GM12878 (cell line): Measurements from ENCODE around the gene ABCA4. TPM values are rescaled to one million over a fixed set of nuclear protein-coding genes. Genes with fewer than 3 reads are reported as not detected.

Experiments used
- ATAC-seq: fragments of 200-7000 bp; cut with Tn5 transposase; 3 replicates; pipeline ENCODE4 v1.9.1; 2020; ENCODE audit warnings: mild to moderate bottlenecking, moderate library complexity
- BruUV-seq: library from RNA; stranded (reverse); fragments of 400-500 nt; replicated peaks from 2 replicates; lab custom pipeline; 2021; lab: Mats Ljungman, UMichigan
- CTCF ChIA-PET: fragments of 300-600 bp; sonication (Branson Sonifier 250); formaldehyde crosslinking; extraction: SDS; loops from one replicate; lab custom pipeline; 2021; ENCODE audit warnings: inconsistent platforms; lab: Yijun Ruan, JAX
- POLR2A ChIA-PET: fragments of 350-600 bp; formaldehyde crosslinking; extraction: SDS; loops from one replicate; lab custom pipeline; 2021; ENCODE audit warnings: inconsistent platforms; lab: Charles Lee
- RAD21 ChIA-PET: fragments of 300-600 bp; sonication (Branson Sonifier 250); formaldehyde crosslinking; loops from one replicate; lab custom pipeline; 2023; ENCODE audit warnings: antibody characterized with exemption; ENCODE audit not compliant: unreplicated experiment; lab: Charles Lee
- SMC1A ChIA-PET: fragments of 300-600 bp; sonication (Branson Sonifier 250); formaldehyde crosslinking; loops from one replicate; lab custom pipeline; 2023; ENCODE audit not compliant: unreplicated experiment, uncharacterized antibody; lab: Charles Lee
- DNase-seq: peaks from one replicate; pipeline ENCODE4 v3.0.0-alpha.2; 2011; ENCODE audit warnings: low read depth, low spot score
- FAIRE-seq: peaks from 3 replicates; lab custom pipeline; 2011; peaks lifted over from hg19 to GRCh38; lab: Jason Lieb, UNC
- H2AFZ ChIP-seq: 2 replicates; pipeline ENCODE4 v1.6.0; 2011; ENCODE audit warnings: low read depth, low read length, control low read depth; ENCODE audit not compliant: control insufficient read depth
- H3K27ac ChIP-seq: 2 replicates; pipeline ENCODE4 v1.5.1; 2011; ENCODE audit warnings: control low read depth; ENCODE audit not compliant: control insufficient read depth, insufficient read depth
- H3K27me3 ChIP-seq, 2 experiments: replicated peaks in 1 of 2; 2 replicates each; pipeline versions ENCODE4 v1.6.0 to v1.6.1; 2011; ENCODE audit warnings: low read length in 1 of 2; ENCODE audit not compliant: control insufficient read depth in 2 of 2, insufficient read depth in 2 of 2
- H3K36me3 ChIP-seq, 2 experiments: 2 replicates each; pipeline ENCODE4 v1.5.1; 2011; ENCODE audit warnings: low read length in 1 of 2; ENCODE audit not compliant: control insufficient read depth in 2 of 2, insufficient read depth in 2 of 2
- H3K4me1 ChIP-seq: 2 replicates; pipeline ENCODE4 v1.6.1; 2011; ENCODE audit warnings: mild to moderate bottlenecking, low read length, moderate library complexity, mixed read lengths; ENCODE audit not compliant: control insufficient read depth, insufficient read depth
- H3K4me2 ChIP-seq: 2 replicates; pipeline ENCODE4 v1.6.0; 2011; ENCODE audit warnings: control low read depth; ENCODE audit not compliant: control insufficient read depth, insufficient read depth
- H3K4me3 ChIP-seq: fragments of 200-600 bp; sonication (generic); 2 replicates; pipeline ENCODE4 v1.5.1; 2016
- H3K79me2 ChIP-seq: 2 replicates; pipeline ENCODE4 v1.6.0; 2011; ENCODE audit warnings: low read length; ENCODE audit not compliant: control insufficient read depth, insufficient read depth
- H3K9ac ChIP-seq: 2 replicates; pipeline ENCODE4 v1.8.0; 2011; ENCODE audit warnings: low read length, control low read depth, mixed read lengths; ENCODE audit not compliant: control insufficient read depth, insufficient read depth
- H3K9me3 ChIP-seq: replicated peaks from 3 replicates; pipeline ENCODE4 v1.5.1; 2011; ENCODE audit warnings: mild to moderate bottlenecking, low read length; ENCODE audit not compliant: control insufficient read depth, insufficient read depth
- H4K20me1 ChIP-seq: 2 replicates; pipeline ENCODE4 v1.6.0; 2011; ENCODE audit not compliant: control insufficient read depth, insufficient read depth
- FOS ChIP-seq: IDR thresholded peaks from 3 replicates; pipeline ENCODE4 v1.6.1; 2011; ENCODE audit warnings: borderline replicate concordance; ENCODE audit not compliant: insufficient read length; ENCODE audit errors: extremely low read depth
- NR2C1 ChIP-seq: fragments of 450-650 bp; IDR thresholded peaks from 2 replicates; pipeline ENCODE4 v1.6.1; 2017; ENCODE audit warnings: antibody characterized with exemption, mild to moderate bottlenecking, moderate library complexity
- POLR2A ChIP-seq: IDR thresholded peaks from 2 replicates; pipeline ENCODE4 v1.6.1; 2011; ENCODE audit warnings: low read depth, mild to moderate bottlenecking, low read length
- RAD21 ChIP-seq: IDR thresholded peaks from 2 replicates; pipeline ENCODE4 v1.6.1; 2011; ENCODE audit warnings: mild to moderate bottlenecking, low read depth, low read length, moderate library complexity; ENCODE audit not compliant: insufficient read depth
- TARDBP ChIP-seq: IDR thresholded peaks from 2 replicates; pipeline ENCODE4 v1.6.1; 2016; ENCODE audit warnings: borderline replicate concordance
- TCF7 ChIP-seq: IDR thresholded peaks from 2 replicates; pipeline ENCODE4 v1.6.1; 2014; ENCODE audit warnings: antibody characterized with exemption, borderline replicate concordance
- WGBS: methylation state at CpG from one replicate; pipeline ENCODE4 v1.1.6; 2016; ENCODE audit warnings: low lambda C conversion rate; ENCODE audit not compliant: insufficient replicate concordance, insufficient coverage; ENCODE audit errors: missing lambda C conversion rate; 5-methylcytosine and 5-hydroxymethylcytosine counted together
- in situ Hi-C: fragments of 300-500 bp; cut with MboI; formaldehyde crosslinking; loops from 9 replicates; pipeline ENCODE4 v1.14.3; 2018; ENCODE audit warnings: mixed read lengths
- intact Hi-C: fragments of 100-400 bp; cut with micrococcal nuclease; formaldehyde crosslinking; loops from one replicate; pipeline ENCODE4 v1.14.2; 2022; ENCODE audit not compliant: unreplicated experiment
- polyA plus RNA-seq, 11 experiments: library from polyadenylated mRNA; depleted of rRNA in 4 of 11; unstranded in 6 of 11; stranded (reverse) in 5 of 11; fragments of >200 nt; fragmentation: Nextera tagmentation in 4 of 11; fragmentation: Illumina TruSeq in 1 of 11; extraction: Ambion mirVana in 4 of 11; extraction: Trizol in 1 of 11; gene quantifications; 1 replicate in 1 of 11; 2 replicates in 10 of 11; pipeline versions ENCODE4 v1.2.1 to v1.2.3, GENCODE V29; 2011 to 2016; ENCODE audit warnings: inconsistent platforms in 2 of 11, missing spikeins in 2 of 11, low read depth in 1 of 11
- total RNA-seq, 4 experiments: library from RNA; depleted of rRNA in 3 of 4; stranded (reverse); fragments of >200 nt in 3 of 4; fragmentation: Illumina TruSeq in 1 of 4; extraction: Trizol in 1 of 4; gene quantifications; 2 replicates each; pipeline versions ENCODE4 v1.2.1 to v1.2.3, GENCODE V29; 2013 to 2021
- TF ChIP-seq, protein P1 (sequence below): fragments of 450-650 bp; formaldehyde crosslinking; IDR thresholded peaks from 2 replicates; pipeline ENCODE4 v1.4.0; 2022; ENCODE audit warnings: mild to moderate bottlenecking, moderate library complexity
- TF ChIP-seq, protein P2 (sequence below): fragments of 450-650 bp; IDR thresholded peaks from 2 replicates; pipeline ENCODE4 v1.6.1; 2016; ENCODE audit warnings: mild to moderate bottlenecking
- TF ChIP-seq, protein P3 (sequence below): IDR thresholded peaks from 2 replicates; pipeline ENCODE4 v1.6.1; 2012; ENCODE audit warnings: low read length, inconsistent platforms
- TF ChIP-seq, protein P4 (sequence below): IDR thresholded peaks from 2 replicates; pipeline ENCODE4 v1.6.1; 2012; ENCODE audit warnings: improper control_type of control experiment, low read depth, low read length; ENCODE audit not compliant: insufficient replicate concordance
- TF ChIP-seq, protein P5 (sequence below): IDR thresholded peaks from 2 replicates; pipeline ENCODE4 v1.6.1; 2012; ENCODE audit warnings: low read depth, low read length, improper control_type of control experiment

ABCA4 gene
- total and polyA plus RNA-seq, 10 of the 15 experiments (the other 5 are each of a cell fraction or from before 2014, with no cell fraction given), result 0.03 to 0.28 (median 0.11) TPM; not detected in 3

DNA sequence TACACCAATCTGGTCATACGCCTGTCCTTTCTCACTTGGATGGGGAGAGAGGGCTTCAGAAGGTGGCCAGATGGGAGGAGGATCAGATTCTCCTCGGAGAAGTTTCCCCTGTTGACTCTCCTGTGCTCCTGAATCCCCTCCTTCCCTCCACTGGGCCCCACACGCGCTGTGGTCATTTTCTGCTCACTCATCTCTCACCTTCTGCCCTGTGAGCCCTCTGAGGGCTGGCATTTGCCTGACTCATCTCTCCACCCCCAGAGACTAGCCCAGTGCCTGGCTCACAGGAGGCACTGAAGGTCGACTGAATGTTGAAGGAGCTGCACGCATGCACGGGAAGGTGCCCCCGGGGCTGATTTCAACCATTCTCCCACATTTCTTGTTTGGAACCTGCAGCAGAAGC is 14.2 kb downstream of the ABCA4 start:
- H2AFZ ChIP-seq, result no peak overlapping the region
- no peak for DNase-seq
- no peak overlapping the region for H3K27ac ChIP-seq
- intact Hi-C loops (no loop called here), in situ Hi-C loops (no loop called here)
- RAD21 ChIA-PET, result no interaction called here
- POLR2A ChIA-PET, result no interaction called here
- no peaks in the 10 kb centered on the region for H3K9me3 ChIP-seq
- no peak overlapping the region for H3K9ac ChIP-seq
- H3K27me3 ChIP-seq, result peaks cover 0 to 1% of the 10 kb centered on the region in 2 experiments; a peak in 2 of 4 replicates
- ATAC-seq, result no peak; the same call in 2 of the 3 replicates
- WGBS, result 18% methylated on average over 8 of the region's 8 CpGs
- no peak overlapping the region for H3K4me2 ChIP-seq
- H3K79me2 ChIP-seq, result no peaks in the 10 kb centered on the region
- CTCF ChIA-PET, result no interaction called here
- no peaks in the 10 kb centered on the region for H4K20me1 ChIP-seq
- no TSS peak for BruUV-seq
- TF ChIP-seq TARDBP (no peak), TCF7 (no peak), RAD21 (no peak), NR2C1 (no peak), POLR2A (no peak), FOS (no peak)
- TF ChIP-seq, protein P1, sequence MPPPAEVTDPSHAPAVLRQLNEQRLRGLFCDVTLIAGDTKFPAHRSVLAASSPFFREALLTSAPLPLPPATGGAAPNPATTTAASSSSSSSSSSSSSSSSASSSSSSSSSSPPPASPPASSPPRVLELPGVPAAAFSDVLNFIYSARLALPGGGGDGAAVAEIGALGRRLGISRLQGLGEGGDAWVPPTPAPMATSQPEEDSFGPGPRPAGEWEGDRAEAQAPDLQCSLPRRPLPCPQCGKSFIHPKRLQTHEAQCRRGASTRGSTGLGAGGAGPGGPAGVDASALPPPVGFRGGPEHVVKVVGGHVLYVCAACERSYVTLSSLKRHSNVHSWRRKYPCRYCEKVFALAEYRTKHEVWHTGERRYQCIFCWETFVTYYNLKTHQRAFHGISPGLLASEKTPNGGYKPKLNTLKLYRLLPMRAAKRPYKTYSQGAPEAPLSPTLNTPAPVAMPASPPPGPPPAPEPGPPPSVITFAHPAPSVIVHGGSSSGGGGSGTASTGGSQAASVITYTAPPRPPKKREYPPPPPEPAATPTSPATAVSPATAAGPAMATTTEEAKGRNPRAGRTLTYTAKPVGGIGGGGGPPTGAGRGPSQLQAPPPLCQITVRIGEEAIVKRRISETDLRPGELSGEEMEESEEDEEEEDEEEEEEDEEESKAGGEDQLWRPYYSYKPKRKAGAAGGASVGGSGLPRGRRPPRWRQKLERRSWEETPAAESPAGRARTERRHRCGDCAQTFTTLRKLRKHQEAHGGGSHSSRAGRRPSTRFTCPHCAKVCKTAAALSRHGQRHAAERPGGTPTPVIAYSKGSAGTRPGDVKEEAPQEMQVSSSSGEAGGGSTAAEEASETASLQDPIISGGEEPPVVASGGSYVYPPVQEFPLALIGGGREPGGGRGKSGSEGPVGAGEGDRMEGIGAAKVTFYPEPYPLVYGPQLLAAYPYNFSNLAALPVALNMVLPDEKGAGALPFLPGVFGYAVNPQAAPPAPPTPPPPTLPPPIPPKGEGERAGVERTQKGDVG (CRISPR knock-in tag), result no peak
- TF ChIP-seq, protein P2, sequence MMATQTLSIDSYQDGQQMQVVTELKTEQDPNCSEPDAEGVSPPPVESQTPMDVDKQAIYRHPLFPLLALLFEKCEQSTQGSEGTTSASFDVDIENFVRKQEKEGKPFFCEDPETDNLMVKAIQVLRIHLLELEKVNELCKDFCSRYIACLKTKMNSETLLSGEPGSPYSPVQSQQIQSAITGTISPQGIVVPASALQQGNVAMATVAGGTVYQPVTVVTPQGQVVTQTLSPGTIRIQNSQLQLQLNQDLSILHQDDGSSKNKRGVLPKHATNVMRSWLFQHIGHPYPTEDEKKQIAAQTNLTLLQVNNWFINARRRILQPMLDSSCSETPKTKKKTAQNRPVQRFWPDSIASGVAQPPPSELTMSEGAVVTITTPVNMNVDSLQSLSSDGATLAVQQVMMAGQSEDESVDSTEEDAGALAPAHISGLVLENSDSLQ, result no peak
- TF ChIP-seq, protein P3, sequence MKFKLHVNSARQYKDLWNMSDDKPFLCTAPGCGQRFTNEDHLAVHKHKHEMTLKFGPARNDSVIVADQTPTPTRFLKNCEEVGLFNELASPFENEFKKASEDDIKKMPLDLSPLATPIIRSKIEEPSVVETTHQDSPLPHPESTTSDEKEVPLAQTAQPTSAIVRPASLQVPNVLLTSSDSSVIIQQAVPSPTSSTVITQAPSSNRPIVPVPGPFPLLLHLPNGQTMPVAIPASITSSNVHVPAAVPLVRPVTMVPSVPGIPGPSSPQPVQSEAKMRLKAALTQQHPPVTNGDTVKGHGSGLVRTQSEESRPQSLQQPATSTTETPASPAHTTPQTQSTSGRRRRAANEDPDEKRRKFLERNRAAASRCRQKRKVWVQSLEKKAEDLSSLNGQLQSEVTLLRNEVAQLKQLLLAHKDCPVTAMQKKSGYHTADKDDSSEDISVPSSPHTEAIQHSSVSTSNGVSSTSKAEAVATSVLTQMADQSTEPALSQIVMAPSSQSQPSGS, result no peak
- TF ChIP-seq, protein P4, sequence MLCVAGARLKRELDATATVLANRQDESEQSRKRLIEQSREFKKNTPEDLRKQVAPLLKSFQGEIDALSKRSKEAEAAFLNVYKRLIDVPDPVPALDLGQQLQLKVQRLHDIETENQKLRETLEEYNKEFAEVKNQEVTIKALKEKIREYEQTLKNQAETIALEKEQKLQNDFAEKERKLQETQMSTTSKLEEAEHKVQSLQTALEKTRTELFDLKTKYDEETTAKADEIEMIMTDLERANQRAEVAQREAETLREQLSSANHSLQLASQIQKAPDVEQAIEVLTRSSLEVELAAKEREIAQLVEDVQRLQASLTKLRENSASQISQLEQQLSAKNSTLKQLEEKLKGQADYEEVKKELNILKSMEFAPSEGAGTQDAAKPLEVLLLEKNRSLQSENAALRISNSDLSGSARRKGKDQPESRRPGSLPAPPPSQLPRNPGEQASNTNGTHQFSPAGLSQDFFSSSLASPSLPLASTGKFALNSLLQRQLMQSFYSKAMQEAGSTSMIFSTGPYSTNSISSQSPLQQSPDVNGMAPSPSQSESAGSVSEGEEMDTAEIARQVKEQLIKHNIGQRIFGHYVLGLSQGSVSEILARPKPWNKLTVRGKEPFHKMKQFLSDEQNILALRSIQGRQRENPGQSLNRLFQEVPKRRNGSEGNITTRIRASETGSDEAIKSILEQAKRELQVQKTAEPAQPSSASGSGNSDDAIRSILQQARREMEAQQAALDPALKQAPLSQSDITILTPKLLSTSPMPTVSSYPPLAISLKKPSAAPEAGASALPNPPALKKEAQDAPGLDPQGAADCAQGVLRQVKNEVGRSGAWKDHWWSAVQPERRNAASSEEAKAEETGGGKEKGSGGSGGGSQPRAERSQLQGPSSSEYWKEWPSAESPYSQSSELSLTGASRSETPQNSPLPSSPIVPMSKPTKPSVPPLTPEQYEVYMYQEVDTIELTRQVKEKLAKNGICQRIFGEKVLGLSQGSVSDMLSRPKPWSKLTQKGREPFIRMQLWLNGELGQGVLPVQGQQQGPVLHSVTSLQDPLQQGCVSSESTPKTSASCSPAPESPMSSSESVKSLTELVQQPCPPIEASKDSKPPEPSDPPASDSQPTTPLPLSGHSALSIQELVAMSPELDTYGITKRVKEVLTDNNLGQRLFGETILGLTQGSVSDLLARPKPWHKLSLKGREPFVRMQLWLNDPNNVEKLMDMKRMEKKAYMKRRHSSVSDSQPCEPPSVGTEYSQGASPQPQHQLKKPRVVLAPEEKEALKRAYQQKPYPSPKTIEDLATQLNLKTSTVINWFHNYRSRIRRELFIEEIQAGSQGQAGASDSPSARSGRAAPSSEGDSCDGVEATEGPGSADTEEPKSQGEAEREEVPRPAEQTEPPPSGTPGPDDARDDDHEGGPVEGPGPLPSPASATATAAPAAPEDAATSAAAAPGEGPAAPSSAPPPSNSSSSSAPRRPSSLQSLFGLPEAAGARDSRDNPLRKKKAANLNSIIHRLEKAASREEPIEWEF, result no peak
- TF ChIP-seq, protein P5, sequence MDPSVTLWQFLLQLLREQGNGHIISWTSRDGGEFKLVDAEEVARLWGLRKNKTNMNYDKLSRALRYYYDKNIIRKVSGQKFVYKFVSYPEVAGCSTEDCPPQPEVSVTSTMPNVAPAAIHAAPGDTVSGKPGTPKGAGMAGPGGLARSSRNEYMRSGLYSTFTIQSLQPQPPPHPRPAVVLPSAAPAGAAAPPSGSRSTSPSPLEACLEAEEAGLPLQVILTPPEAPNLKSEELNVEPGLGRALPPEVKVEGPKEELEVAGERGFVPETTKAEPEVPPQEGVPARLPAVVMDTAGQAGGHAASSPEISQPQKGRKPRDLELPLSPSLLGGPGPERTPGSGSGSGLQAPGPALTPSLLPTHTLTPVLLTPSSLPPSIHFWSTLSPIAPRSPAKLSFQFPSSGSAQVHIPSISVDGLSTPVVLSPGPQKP, result no peak
- TF ChIP-seq, all 136 proteins: peak for 0
- SMC1A ChIA-PET, result interaction anchor here (0.6 kb wide), 1 partner anchor 15 kb away, joined by 3 read pairs; no protein-coding TSS in a partner anchor
- no peak overlapping the region for H3K4me3 ChIP-seq
- peaks cover 7% of the 10 kb centered on the region for H3K4me1 ChIP-seq
- H3K36me3 ChIP-seq, result no peaks in the 10 kb centered on the region
- FAIRE-seq, result no peak
